Activated CD4-positive, alpha-beta T cell treated with anti-CD3 and anti-CD28 coated beads, Interleukin-2, amount 50 U/mL, for 1 hour (primary cell): ENCODE results near the gene RBM33.
"Not testable (repeated sequence)": the region's sequence is repeated elsewhere in the genome, so short reads cannot be mapped to it uniquely, and the experiment has no call there.

ENCODE experiments used
- DNase-seq: peaks from one replicate; pipeline ENCODE4 v3.0.0-alpha.2; 2020

Gene RBM33

DNA sequence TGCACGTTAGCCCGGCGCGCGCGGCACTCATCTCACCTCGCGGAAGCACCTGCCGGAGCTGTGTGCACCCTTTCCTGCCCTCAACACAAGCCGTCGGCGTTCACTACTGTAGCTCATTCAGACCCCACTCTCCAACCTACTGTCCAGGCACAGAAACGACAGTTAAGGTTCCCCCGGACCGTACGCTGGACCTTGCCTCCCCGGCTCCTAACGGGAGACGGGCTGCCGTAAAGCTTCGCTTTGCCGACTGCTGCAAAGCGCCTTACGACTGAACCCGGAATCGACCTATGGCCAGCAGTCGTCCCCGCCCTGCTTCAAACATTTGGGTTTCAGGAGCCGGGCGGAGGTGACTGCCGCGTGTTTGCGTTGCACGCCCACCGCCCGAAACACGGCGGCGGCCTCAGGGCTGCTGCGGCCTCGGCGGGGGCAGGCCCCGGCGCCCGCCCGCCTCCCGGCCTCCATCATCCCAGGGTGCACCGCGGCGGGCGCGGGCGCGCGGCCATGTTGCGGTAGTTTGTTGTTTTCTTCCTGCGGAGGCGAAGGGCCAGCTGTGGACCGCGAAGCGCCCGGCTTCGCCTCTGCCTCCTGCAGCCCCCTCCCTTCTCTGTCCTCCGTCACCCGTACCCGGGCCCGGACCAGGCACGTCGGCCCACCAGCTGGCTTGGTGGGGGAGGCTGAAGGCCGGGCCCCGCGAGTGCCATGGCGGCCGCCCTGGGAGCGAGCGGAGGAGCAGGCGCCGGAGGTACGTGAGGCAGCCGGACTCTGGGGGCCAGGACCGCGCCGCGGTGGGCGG, at the start of gene RBM33:
RBM33 (plus strand) TSS at position 484 of the 793 bp plus-strand sequence; CDS start at position 700, 216 bp downstream.
- DNase-seq, result peak; percentile 67

DNA sequence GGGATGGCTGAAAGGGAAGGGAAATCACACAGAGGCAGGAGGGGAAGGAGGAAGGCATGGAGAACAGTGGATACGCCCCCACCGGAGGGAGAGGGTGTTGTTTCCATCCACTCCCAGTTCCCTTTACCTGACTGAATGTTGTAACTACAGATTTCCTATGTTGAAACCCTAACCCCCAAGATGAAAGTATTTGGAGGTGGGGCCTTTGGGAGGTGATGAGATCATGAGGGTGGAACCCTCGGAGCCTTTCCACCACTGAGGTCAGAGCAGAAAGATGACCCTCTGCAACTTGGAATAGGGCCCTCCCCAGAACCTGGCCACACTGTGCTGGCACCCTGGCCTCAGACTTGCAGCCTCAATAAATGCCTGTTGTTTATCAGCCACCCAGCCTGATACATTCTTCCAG, 49.5 kb upstream of the RBM33 start:
- no peak for DNase-seq

GRCh38 chr7:155597753-155598140, 46.7 kb upstream of the RBM33 start:
- DNase-seq, result no peak

- DNase-seq, result peak; percentile 84
Observed at GRCh38 chr7:155598810-155599210, 45.7 kb upstream of the RBM33 start.

GRCh38 chr7:155602156-155602555, 42.3 kb upstream of the RBM33 start:
- DNase-seq, result no peak

DNA sequence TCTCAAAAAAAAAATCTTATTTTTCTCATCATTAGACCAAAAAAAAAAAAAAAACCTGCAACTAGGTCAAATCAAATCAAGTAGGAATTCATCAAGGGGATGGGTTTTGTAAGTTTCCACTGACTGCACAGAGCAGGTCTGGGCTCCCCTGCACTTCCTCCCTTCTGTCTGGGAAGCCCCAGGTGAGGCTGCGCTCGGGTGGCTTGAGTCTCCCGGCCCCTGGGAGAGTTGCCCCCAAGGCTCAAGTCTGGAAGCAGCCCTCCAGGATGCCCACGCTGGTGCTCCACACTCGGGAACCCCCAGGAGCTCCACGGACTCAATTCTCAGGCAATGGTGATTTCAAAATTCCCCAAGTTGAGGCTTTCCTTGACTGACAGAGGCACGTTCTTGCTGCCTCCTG, 41.7 kb upstream of the RBM33 start:
- no peak for DNase-seq

GRCh38 chr7:155603205-155603857, 41.1 kb upstream of the RBM33 start:
- no peak for DNase-seq

DNA sequence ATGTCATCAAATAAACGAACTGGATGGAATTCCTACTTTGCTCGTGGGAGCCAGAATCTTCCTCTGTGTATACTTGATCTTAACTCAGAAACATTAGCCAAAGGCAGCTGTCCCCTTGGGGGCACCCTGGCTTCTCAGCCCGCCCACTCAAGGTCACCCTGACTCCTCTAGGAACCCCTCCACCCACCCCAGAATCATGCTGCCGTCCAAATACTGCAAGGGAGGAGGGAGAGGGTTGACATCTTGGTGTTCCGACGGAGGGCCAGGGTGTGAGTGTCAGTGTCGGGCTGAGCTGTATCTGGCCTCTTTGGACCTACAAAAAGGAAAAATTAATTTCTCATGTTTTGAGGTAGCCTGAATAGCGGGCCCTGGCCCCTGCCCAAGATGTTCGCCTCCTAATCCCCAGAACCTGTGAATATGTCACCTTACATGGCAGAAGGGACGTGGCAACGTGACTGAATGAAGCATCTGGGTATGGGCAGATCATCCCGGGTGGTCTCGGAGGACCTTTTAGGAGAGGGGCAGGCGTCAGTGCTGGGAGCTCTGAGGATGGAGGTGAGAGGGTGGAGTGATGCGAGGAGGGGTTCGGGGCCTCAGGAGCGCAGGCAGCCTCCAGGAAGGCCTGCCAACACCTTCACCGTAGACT, 40.5 kb upstream of the RBM33 start:
- DNase-seq, result no peak

- DNase-seq, result no peak
Observed at GRCh38 chr7:155604504-155604997, 39.9 kb upstream of the RBM33 start.

DNA sequence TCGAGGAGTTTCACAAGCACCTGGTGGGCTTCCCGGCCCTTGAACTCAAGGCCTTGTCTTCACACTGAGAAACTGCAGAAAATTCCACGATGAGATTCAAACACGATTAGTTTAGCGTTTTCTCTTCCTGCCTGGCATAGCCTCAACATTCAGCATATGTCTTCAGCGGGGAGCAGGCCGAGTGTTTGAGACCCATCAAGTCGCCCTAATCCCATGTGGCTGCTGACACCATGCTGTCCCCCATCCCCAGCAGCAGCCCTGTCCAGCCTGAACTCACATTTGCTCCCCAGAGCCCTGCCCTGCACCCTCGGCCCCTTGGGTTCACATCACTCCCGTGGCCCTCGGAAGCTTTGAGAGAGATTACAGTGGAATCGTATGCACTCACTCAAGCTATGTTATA, 35.3 kb upstream of the RBM33 start:
- no peak for DNase-seq

GRCh38 chr7:155610633-155611193, 33.7 kb upstream of the RBM33 start:
- DNase-seq, result no peak

DNA sequence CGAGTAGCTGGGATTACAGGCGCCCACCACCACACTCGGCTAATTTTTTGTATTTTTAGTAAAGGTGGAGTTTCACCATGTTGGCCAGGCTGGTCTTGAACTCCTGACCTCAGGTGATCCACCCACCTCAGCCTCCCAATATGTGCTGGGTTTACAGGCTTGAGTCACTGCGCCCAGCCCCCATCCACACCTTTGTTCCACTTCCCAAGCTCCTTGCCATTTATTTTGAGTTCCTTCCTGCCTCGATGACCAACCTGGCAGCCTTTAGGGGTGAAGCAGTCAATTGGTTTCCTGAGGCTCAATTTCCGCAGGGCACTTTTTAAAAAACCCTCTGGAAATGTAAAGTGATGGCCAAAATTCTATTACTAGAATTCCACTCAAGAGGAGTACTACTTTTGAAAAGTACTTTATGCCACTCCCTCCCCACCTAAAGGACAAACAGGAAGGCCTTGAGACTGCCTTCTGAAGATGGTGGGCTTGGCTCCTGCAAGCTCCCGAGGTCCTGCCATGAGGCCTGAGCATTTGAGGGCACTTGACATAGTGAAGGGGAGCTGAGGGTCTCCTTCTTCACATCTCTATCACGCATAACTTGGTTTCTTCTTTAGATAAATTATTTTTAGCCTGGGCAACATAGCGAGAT, 32.5 kb upstream of the RBM33 start:
- DNase-seq, result no peak

- no peak for DNase-seq
Observed at GRCh38 chr7:155612658-155613057, 31.8 kb upstream of the RBM33 start.

GRCh38 chr7:155615085-155615484, 29.4 kb upstream of the RBM33 start:
- DNase-seq, result not testable (repeated sequence)

GRCh38 chr7:155618708-155619633, 25.5 kb upstream of the RBM33 start:
- DNase-seq, result no peak

DNA sequence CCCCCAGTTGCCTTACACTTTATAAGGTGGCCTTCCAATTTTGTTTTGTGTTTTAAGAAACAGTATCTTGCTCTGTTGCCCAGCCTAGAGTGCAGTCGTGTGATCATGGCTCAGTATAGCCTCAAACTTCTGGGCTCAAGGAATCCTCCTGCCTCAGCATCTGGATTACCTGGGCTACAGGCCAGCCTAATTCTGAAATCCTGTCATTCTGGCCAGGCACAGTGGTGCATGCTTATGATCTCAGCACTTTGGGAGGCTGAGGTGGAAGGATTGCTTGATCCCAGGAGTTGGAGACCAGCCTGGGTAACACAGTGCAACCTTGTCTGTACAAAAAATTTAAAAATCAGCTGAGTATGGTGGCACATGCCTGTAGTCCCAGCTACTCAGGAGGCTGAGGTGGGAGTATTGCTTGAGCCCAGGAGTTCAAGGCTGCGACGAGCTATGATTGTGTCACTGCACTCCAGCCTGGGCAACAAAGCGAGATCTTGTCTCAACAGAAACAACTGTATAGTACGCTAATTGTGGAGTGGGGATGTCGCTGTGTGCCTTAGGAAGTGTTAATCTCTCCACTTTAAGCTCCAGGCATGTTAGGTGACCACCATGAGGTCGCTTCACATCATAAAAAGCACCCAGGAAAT, 24.7 kb upstream of the RBM33 start:
- no peak for DNase-seq

DNA sequence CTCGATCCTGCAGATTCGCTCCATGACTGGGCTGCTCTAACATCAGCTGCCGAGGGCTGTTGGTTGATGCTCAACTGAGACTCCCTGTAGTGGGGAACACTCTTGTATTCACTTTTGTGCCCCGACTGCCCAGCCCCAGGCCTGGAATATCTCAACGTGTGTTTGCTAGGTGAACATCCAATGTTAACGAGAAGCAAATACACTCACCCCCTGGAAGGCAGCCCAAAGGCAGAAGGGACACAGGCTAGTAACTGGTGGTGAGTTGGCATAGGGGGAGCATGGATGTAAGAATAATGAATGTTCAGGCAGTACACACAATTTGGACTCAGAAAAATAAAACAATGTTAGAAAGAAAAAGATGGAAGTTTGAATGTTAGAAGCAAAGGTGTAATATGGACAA, 24.0 kb upstream of the RBM33 start:
- no peak for DNase-seq

DNA sequence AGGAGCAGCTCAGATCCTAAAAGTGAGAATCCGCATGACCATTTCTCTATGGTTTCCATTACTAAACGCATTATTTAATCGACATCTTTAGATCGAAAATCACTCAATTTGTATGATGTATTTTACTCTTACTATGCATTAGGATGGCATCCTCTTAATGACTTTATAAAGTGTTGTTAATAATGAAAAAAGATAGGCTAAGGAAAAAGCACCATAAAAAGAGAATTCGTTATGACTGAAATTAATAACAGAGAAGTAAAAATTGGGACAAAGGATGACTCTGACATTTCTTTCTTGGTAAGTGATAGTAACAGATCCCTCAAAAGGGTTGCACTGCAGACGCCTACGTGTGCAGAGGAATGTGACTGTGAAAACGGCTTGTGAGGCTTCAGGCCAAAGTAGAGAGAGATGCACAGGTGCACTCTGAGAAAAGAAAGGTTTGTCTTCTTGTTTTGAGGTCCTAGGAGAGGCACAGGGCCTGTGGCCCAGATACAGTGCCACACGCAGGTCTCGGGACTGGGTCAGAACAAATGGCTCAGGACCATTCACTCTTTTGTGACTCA, 23.0 kb upstream of the RBM33 start:
- DNase-seq, result no peak

GRCh38 chr7:155624412-155624811, 20.0 kb upstream of the RBM33 start:
- DNase-seq, result no peak

DNA sequence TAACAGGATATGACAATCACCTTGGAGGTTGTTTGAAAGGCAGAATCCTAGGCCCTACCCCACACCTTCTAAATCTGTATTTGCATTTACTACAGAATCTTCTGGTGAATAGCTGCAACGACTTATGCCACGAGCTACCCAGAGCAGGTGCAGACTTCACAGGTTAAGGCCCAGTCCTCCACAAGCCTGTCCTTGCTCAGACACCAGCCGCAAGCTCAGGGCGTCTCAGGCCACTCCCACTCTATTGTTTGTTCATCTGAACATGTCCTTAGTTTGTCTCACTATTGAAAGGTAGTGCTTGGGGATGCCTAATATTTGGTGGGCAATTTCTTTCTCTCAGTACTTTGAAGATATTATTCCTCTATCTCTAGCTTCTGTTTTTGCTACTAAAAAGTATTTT, 18.9 kb upstream of the RBM33 start:
- DNase-seq, result no peak

GRCh38 chr7:155629171-155629570, 15.3 kb upstream of the RBM33 start:
- no peak for DNase-seq
